ENCODE measurements around the gene BRD9. TPM values are rescaled to one million over a fixed set of nuclear protein-coding genes. Genes with fewer than 3 reads are reported as not detected.

BRD9 gene
- total and polyA plus RNA-seq, 2 of the 13 experiments (the other 11 are each of a cell fraction or from before 2014, with no cell fraction given) = 5.2 to 22.9 TPM

DNA sequence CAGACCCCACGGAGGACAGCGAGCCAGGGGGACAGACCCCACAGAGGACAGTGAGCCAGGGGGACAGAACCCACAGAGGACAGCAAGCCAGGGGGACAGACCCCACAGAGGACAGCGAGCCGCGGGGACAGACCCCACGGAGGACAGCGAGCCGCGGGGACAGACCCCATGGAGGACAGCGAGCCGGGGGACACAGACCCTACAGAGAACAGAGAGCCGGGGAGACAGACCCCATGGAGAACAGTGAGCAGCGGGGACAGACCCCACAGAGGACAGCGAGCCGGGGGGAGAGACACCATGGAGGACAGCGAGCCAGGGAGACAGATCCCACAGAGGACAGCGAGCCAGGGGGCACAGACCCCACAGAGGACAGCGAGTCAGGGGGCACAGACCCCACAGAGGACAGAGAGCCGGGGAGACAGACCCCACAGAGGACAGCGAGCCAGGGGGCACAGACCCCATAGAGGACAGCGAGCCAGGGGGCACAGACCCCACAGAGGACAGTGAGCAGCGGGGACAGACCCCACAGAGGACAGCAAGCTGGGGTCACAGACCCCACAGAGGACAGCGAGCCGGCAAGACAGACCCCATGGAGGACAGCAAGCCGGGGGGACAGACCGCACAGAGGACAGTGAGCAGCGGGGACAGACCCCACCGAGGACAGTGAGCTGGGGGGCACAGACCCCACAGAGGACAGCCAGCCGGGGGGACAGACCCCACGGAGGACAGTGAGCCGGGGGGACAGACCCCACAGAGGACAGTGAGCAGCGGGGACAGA is 37.4 kb downstream of the BRD9 start:
- DNase-seq (ENCODE audit: low spot score) (no peak), FAIRE-seq (no peak), ATAC-seq (no peak)
- 85% methylated on average over 26 of the region's 32 CpGs for WGBS (ENCODE audit: low lambda C conversion rate)
- no peaks in the 10 kb centered on the region for H3K36me3 ChIP-seq (replicated peaks in 1 of 2; ENCODE audit: control insufficient read depth in 1 of 2, insufficient read depth in 2 of 2, low read length in 2 of 2)
- H4K20me1 ChIP-seq (ENCODE audit: insufficient read depth, low read length) = peaks cover 2% of the 10 kb centered on the region; the same call in 1 of the 2 replicates
- no peak for TF ChIP-seq ZNF841 (CRISPR knock-in tag; IDR thresholded peaks at IDR 0.05; ENCODE audit: borderline replicate concordance)
- peak; percentile 35 for TF ChIP-seq AGO2 (optimal IDR thresholded peaks at IDR 0.05; ENCODE audit: low read depth, low read length)
- TF ChIP-seq MAFK (conservative IDR thresholded peaks at IDR 0.05 in 1 of 2, IDR thresholded peaks at IDR 0.05 in 1 of 2; ENCODE audit: low read length in 2 of 2) = no peak
- TF ChIP-seq, protein P1, sequence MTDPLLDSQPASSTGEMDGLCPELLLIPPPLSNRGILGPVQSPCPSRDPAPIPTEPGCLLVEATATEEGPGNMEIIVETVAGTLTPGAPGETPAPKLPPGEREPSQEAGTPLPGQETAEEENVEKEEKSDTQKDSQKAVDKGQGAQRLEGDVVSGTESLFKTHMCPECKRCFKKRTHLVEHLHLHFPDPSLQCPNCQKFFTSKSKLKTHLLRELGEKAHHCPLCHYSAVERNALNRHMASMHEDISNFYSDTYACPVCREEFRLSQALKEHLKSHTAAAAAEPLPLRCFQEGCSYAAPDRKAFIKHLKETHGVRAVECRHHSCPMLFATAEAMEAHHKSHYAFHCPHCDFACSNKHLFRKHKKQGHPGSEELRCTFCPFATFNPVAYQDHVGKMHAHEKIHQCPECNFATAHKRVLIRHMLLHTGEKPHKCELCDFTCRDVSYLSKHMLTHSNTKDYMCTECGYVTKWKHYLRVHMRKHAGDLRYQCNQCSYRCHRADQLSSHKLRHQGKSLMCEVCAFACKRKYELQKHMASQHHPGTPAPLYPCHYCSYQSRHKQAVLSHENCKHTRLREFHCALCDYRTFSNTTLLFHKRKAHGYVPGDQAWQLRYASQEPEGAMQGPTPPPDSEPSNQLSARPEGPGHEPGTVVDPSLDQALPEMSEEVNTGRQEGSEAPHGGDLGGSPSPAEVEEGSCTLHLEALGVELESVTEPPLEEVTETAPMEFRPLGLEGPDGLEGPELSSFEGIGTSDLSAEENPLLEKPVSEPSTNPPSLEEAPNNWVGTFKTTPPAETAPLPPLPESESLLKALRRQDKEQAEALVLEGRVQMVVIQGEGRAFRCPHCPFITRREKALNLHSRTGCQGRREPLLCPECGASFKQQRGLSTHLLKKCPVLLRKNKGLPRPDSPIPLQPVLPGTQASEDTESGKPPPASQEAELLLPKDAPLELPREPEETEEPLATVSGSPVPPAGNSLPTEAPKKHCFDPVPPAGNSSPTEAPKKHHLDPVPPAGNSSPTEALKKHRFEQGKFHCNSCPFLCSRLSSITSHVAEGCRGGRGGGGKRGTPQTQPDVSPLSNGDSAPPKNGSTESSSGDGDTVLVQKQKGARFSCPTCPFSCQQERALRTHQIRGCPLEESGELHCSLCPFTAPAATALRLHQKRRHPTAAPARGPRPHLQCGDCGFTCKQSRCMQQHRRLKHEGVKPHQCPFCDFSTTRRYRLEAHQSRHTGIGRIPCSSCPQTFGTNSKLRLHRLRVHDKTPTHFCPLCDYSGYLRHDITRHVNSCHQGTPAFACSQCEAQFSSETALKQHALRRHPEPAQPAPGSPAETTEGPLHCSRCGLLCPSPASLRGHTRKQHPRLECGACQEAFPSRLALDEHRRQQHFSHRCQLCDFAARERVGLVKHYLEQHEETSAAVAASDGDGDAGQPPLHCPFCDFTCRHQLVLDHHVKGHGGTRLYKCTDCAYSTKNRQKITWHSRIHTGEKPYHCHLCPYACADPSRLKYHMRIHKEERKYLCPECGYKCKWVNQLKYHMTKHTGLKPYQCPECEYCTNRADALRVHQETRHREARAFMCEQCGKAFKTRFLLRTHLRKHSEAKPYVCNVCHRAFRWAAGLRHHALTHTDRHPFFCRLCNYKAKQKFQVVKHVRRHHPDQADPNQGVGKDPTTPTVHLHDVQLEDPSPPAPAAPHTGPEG (CRISPR knock-in tag; IDR thresholded peaks at IDR 0.05) = no peak
- peaks cover 0 to 17% of the 10 kb centered on the region in 2 experiments; a peak in 3 of 5 replicates for H3K27me3 ChIP-seq (ENCODE audit: control insufficient read depth in 1 of 2, insufficient read depth in 2 of 2, low read length in 2 of 2)
- no peak overlapping the region for H3K27ac ChIP-seq (ENCODE audit: extremely low read length, insufficient read depth, low read length)
- no peak overlapping the region for H2AFZ ChIP-seq (ENCODE audit: low read length)
- intact Hi-C loops (cut with micrococcal nuclease; ENCODE audit: unreplicated experiment) (loop anchor here (5.0 kb wide), 1 partner anchor 37 kb away; the partner anchor contains the start of genes BRD9 and TRIP13), in situ Hi-C loops (cut with HindIII; ENCODE audit: extremely low pct_ligation_motif_present, low pct_unique_long_range_greater_than_20kb) (no loop called here)
- no peak overlapping the region for H3K4me2 ChIP-seq (ENCODE audit: low read depth, low read length)
- POLR2A ChIA-PET = no interaction called here
- no peak overlapping the region for H3K9ac ChIP-seq (ENCODE audit: insufficient read depth, low read depth, low read length)
- no peaks in the 10 kb centered on the region for H3K9me3 ChIP-seq (ENCODE audit: low read length)
- H3K79me2 ChIP-seq (ENCODE audit: insufficient read depth, low read length) = no peaks in the 10 kb centered on the region
- no peak overlapping the region for H3K4me3 ChIP-seq (replicated peaks in 1 of 3; ENCODE audit: insufficient read depth in 1 of 3, low read depth in 2 of 3, low read length in 3 of 3)
- BruUV-seq (replicated peaks) = no TSS peak
- peaks cover 23% of the 10 kb centered on the region for H3K4me1 ChIP-seq (ENCODE audit: insufficient read depth, low read length)
- CTCF ChIA-PET (ENCODE audit: low intra/inter-chr PET ratio, low total read pairs) = no interaction called here

All from HepG2 (cell line).